ENCODE data around the gene HAUS7. TPM values are rescaled to one million over a fixed set of nuclear protein-coding genes. Genes with fewer than 3 reads are reported as not detected.

Gene HAUS7
- total RNA-seq, 4 donors from 2014 or later = 20.7 to 46.8 (median 27.7) TPM

DNA sequence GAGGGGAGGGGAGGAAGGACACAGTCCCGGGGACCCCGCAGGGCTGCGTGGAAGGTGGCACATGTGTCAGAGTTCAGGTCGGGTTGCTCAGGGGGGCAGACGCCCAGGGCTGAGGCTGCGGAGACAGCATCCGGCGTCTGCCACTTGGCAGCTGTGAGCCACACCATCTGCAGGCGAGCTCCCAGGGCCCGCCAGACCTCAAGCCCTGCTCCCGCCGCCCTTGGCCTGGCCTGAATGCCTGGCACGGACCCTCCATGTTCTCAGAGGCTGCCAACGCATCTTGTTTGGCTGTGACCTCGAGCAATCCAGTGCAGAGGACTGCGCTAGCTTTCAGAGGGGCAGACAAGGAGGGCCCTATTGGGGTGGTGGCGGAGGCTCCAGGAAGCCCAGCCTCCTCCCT lies 29.5 kb upstream of the HAUS7 start:
- TF ChIP-seq, protein P1, sequence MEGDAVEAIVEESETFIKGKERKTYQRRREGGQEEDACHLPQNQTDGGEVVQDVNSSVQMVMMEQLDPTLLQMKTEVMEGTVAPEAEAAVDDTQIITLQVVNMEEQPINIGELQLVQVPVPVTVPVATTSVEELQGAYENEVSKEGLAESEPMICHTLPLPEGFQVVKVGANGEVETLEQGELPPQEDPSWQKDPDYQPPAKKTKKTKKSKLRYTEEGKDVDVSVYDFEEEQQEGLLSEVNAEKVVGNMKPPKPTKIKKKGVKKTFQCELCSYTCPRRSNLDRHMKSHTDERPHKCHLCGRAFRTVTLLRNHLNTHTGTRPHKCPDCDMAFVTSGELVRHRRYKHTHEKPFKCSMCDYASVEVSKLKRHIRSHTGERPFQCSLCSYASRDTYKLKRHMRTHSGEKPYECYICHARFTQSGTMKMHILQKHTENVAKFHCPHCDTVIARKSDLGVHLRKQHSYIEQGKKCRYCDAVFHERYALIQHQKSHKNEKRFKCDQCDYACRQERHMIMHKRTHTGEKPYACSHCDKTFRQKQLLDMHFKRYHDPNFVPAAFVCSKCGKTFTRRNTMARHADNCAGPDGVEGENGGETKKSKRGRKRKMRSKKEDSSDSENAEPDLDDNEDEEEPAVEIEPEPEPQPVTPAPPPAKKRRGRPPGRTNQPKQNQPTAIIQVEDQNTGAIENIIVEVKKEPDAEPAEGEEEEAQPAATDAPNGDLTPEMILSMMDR (IDR thresholded peaks at IDR 0.05) = no peak
- TF ChIP-seq POLR2A (IDR thresholded peaks at IDR 0.05) = no peak
- Histone ChIP-seq H3K9me3 (no peaks in the 10 kb centered on the region), H3K36me3 (no peaks in the 10 kb centered on the region), H3K4me1 (no peaks in the 10 kb centered on the region), H3K27ac (no peak overlapping the region), H3K27me3 (no peaks in the 10 kb centered on the region), H3K4me3 (replicated peaks in 1 of 3) (no peak overlapping the region)
- DNase-seq = no peak
- intact Hi-C loops (cut with DNase I) = no loop called here
- WGBS, 2 donors = 67% methylated on average over 1 of the region's 17 CpGs; no CpG with 5 or more reads in 1 of the 2 donors

DNA sequence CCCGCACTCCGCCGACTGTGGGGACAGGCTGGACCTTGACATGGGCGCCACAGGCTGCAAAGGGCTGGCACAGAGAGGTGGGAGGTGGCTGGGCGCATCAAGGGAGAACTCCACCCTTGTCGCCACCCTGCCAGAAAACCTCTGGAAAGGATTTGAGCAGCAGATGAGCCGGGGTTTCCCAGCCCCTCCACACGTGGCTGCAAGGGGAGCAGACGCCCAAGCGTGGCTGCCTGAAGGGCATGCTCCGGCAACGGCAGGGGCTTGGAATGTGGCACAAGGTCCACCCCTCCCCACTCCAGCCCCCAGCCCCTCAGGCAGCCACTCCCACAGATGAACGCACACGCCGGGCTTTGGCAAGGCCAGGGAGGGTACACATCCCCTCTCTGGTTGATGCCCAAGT lies 29.0 kb upstream of the HAUS7 start:
- TF ChIP-seq, protein P1 (IDR thresholded peaks at IDR 0.05) = no peak
- TF ChIP-seq POLR2A (IDR thresholded peaks at IDR 0.05) = no peak
- Histone ChIP-seq H3K4me3 (replicated peaks in 1 of 3) (no peak overlapping the region), H3K4me1 (no peaks in the 10 kb centered on the region), H3K9me3 (no peaks in the 10 kb centered on the region), H3K36me3 (no peaks in the 10 kb centered on the region), H3K27ac (no peak overlapping the region), H3K27me3 (no peaks in the 10 kb centered on the region)
- intact Hi-C loops (cut with DNase I) = no loop called here
- 53 to 100% methylated on average over 3 to 4 of the region's 15 CpGs for WGBS, 2 donors
- no peak for DNase-seq

DNA sequence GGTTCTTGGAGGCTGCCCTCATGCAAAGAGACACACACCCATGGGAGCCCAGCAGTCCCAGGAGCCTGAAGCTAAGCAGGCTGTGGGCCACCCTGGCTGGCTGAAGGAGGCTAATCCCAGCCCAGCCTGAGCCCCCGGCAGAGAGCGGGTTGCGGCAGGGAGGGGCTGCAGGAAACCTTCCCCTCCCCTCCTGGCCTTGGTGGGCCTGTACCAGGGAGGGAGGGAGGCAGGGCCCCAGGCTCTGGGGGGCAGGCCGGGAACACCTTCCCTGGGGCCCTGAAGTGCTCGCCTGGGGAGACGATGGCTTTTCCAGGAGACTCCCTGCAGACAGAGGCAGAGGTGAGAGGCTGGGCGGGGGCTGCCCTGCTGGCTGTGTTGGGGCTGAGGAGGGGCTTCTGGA lies 28.1 kb upstream of the HAUS7 start:
- Histone ChIP-seq H3K27me3 (no peaks in the 10 kb centered on the region), H3K9me3 (no peaks in the 10 kb centered on the region), H3K27ac (no peak overlapping the region), H3K4me1 (peaks cover 0 to 4% of the 10 kb centered on the region in 2 donors), H3K36me3 (no peaks in the 10 kb centered on the region), H3K4me3 (replicated peaks in 1 of 3) (no peak overlapping the region)
- WGBS, 2 donors = no CpG with 5 or more reads among the region's 7 CpGs
- intact Hi-C loops (cut with DNase I) = no loop called here
- no peak for TF ChIP-seq POLR2A (IDR thresholded peaks at IDR 0.05)
- TF ChIP-seq, protein P1 (IDR thresholded peaks at IDR 0.05) = no peak
- DNase-seq = no peak

DNA sequence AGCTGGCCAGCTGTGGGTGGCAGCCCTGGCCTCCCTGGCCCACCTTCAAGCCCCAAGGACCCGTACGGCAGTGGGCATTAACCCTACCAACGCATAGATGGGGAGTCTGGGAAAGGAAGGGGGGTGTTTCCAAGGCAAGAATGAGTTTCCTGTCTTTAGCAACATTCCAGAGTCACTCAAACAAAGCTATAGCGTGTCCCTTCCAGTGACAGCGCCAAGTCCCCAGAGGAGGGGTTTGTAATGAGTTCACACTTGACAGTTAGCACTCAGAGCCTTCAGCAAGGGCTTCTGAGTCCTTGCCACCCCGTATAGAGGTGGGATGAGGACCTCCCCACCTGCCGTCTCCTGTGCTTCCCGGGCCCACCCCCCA lies 26.2 kb upstream of the HAUS7 start:
- H3K4me3 ChIP-seq (replicated peaks in 1 of 3) = no peak overlapping the region
- H3K9me3 ChIP-seq = no peaks in the 10 kb centered on the region
- peaks cover 0 to 4% of the 10 kb centered on the region in 2 donors for H3K4me1 ChIP-seq
- 20 to 44% methylated on average over 2 to 3 of the region's 8 CpGs for WGBS, 2 donors
- DNase-seq = no peak
- intact Hi-C loops (cut with DNase I) = no loop called here
- H3K27me3 ChIP-seq = no peaks in the 10 kb centered on the region
- no peaks in the 10 kb centered on the region for H3K36me3 ChIP-seq
- TF ChIP-seq, protein P1 (IDR thresholded peaks at IDR 0.05) = no peak
- peak overlapping the region in 1 of 3 donors; percentile 30 for H3K27ac ChIP-seq

DNA sequence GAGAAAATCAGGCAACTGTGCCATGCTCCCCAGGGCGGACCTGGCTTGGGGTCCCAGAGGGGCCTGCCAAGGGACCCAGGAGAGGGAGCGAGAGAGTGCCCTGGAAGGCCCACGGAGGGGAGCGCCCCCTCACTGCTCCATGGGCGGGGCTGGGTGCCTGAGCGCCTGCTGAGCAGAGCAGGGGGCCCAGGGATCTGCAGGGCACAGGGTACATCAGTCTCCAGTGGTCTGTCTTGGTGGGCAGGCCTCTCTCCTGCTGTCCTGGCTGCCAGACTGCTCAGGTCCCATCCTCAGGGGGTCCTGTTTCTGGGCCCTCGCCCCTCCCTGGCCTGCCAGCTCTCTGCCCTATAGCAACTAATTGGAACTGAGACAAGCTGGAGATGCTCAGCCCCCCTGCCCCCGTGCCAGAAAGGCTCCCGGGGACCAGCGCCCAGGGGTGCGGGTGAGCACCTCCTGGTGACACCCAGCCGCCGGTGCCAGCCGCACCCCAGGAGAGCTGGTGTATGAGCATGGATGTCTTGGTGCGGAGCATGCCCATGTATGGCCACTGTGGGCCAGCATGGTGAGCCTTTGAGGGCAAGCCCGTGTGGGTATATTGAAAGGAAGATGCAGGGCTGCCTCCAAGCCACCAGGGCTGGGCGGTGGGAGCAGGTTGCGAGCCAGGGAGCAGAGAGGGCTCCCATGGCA lies 25.7 kb upstream of the HAUS7 start:
- Histone ChIP-seq H3K27ac (peak overlapping the region in 1 of 3 donors; percentile 30), H3K4me3 (replicated peaks in 1 of 3) (no peak overlapping the region), H3K9me3 (no peaks in the 10 kb centered on the region), H3K27me3 (no peaks in the 10 kb centered on the region), H3K4me1 (peaks cover 0 to 4% of the 10 kb centered on the region in 2 donors), H3K36me3 (no peaks in the 10 kb centered on the region)
- intact Hi-C loops (cut with DNase I) = no loop called here
- no peak for TF ChIP-seq POLR2A (IDR thresholded peaks at IDR 0.05)
- TF ChIP-seq, protein P1 (IDR thresholded peaks at IDR 0.05) = no peak
- WGBS, 2 donors = 80% methylated on average over 1 of the region's 18 CpGs; no CpG with 5 or more reads in 1 of the 2 donors
- DNase-seq = no peak

Measured in thyroid gland (tissue), 4 donors.